Upper lobe of left lung (tissue), 6 donors: ENCODE measurements around the gene LONP2. TPM values are rescaled to one million over a fixed set of nuclear protein-coding genes. Genes with fewer than 3 reads are reported as not detected.

Experiments
- ATAC-seq, 2 donors: fragments of 200-7000 bp; cut with Tn5 transposase; one replicate each; pipeline ENCODE4 v1.9.1; 2022; ENCODE audit warnings: mild to moderate bottlenecking in 2 of 2, moderate library complexity in 2 of 2; ENCODE audit not compliant: low FRiP score in 2 of 2
- DNase-seq, 2 donors: peaks; one replicate each; pipeline ENCODE4 v3.0.0-alpha.2; 2019 to 2020
- H3K27ac ChIP-seq, 4 donors: fragments of 200-600 bp; sonication (generic); one replicate each; pipeline ENCODE4 v1.5.1; 2016 to 2019
- H3K27me3 ChIP-seq, 4 donors: fragments of 200-600 bp; sonication (generic); one replicate each; pipeline ENCODE4 v1.5.1; 2017 to 2019
- H3K36me3 ChIP-seq, 4 donors: fragments of 200-600 bp; sonication (generic); one replicate each; pipeline ENCODE4 v1.5.1; 2016 to 2019
- H3K4me1 ChIP-seq, 4 donors: fragments of 200-600 bp; sonication (generic); one replicate each; pipeline ENCODE4 v1.5.1; 2018 to 2019
- H3K4me3 ChIP-seq, 4 donors: fragments of 200-600 bp; sonication (generic); one replicate each; pipeline ENCODE4 v1.5.1; 2017 to 2019; ENCODE audit warnings: mild to moderate bottlenecking in 2 of 4, moderate library complexity in 1 of 4
- H3K9me3 ChIP-seq, 4 donors: fragments of 200-600 bp; sonication (generic); one replicate each; pipeline ENCODE4 v1.5.1; 2018 to 2019
- CTCF ChIP-seq, 6 experiments: fragments of 450-650 bp in 4 of 6; fragments of 200-600 bp in 2 of 6; sonication (generic) in 2 of 6; IDR thresholded peaks; one replicate each; pipeline ENCODE4 v1.5.1; 2016 to 2019; ENCODE audit warnings: antibody characterized with exemption in 6 of 6
- EP300 ChIP-seq, 4 donors: sonication (generic); formaldehyde crosslinking; IDR thresholded peaks; one replicate each; pipeline ENCODE4 v1.5.1; 2017; ENCODE audit warnings: antibody characterized with exemption in 4 of 4, control low read depth in 2 of 4
- POLR2A ChIP-seq, 4 donors: fragments of 450-650 bp; IDR thresholded peaks; one replicate each; pipeline ENCODE4 v1.5.1; 2016 to 2017; ENCODE audit warnings: antibody characterized with exemption in 4 of 4, mild to moderate bottlenecking in 2 of 4
- POLR2AphosphoS5 ChIP-seq, 2 donors: sonication (generic); formaldehyde crosslinking; IDR thresholded peaks; one replicate each; pipeline ENCODE4 v1.5.1; 2017; ENCODE audit warnings: antibody characterized with exemption in 2 of 2
- WGBS, 2 donors: methylation state at CpG; one replicate each; pipeline ENCODE4 v1.1.5; 2017 to 2018; 5-methylcytosine and 5-hydroxymethylcytosine counted together
- total RNA-seq, 6 donors: library from RNA; depleted of rRNA in 4 of 6; stranded (reverse); fragments of >200 nt in 4 of 6; gene quantifications; one replicate each; pipeline versions ENCODE4 v1.1.0 to v1.2.1, GENCODE V29; 2016 to 2021
- donor health status: DM: no; HTN: no; CAD: no; lungs with moderate emphysema.
- donor health status: DM: no; HTN: yes; CAD: no; lungs with severe emphysema.

LONP2 gene
- total RNA-seq, 6 donors from 2014 or later: 47.9 to 104 (median 57.8) TPM

- H3K27ac ChIP-seq: peak overlapping the region in 2 of 4 donors; percentile 0 to 7
- no peak for TF ChIP-seq POLR2A (IDR thresholded peaks at IDR 0.05)
- TF ChIP-seq EP300 (IDR thresholded peaks at IDR 0.05): no peak
- no peak for TF ChIP-seq CTCF (IDR thresholded peaks at IDR 0.05)
- TF ChIP-seq POLR2AphosphoS5 (IDR thresholded peaks at IDR 0.05): no peak
- H3K9me3 ChIP-seq: no peaks in the 10 kb centered on the region
- 92 to 93% methylated on average over 20 of the region's 20 CpGs for WGBS, 2 donors
- DNase-seq: peak in 1 of 2 donors; percentile 60
- no peaks in the 10 kb centered on the region for H3K27me3 ChIP-seq
- H3K36me3 ChIP-seq: peaks cover 17 to 59% (median 24%) of the 10 kb centered on the region in 4 donors
- ATAC-seq: no peak
- H3K4me3 ChIP-seq: no peak overlapping the region
- peaks cover 0 to 3% (median 0%) of the 10 kb centered on the region in 4 donors for H3K4me1 ChIP-seq
These were observed 103.2 kb downstream of the LONP2 start for GRCh38 chr16:48347191-48347865.

- 78 to 86% methylated on average over 4 of the region's 4 CpGs for WGBS, 2 donors
- Histone ChIP-seq H3K27ac (no peak overlapping the region), H3K36me3 (peaks cover 13 to 59% (median 25%) of the 10 kb centered on the region in 4 donors), H3K4me1 (peaks cover 0 to 3% (median 0%) of the 10 kb centered on the region in 4 donors), H3K4me3 (no peak overlapping the region), H3K27me3 (no peaks in the 10 kb centered on the region), H3K9me3 (no peaks in the 10 kb centered on the region)
- TF ChIP-seq CTCF (IDR thresholded peaks at IDR 0.05): no peak
- DNase-seq: no peak
- ATAC-seq: no peak
These were observed 103.9 kb downstream of the LONP2 start for GRCh38 chr16:48347980-48348379.

- Histone ChIP-seq H3K4me3 (no peak overlapping the region), H3K27ac (no peak overlapping the region), H3K4me1 (peaks cover 0 to 9% (median 4%) of the 10 kb centered on the region in 4 donors), H3K36me3 (peaks cover 11 to 70% (median 25%) of the 10 kb centered on the region in 4 donors), H3K9me3 (no peaks in the 10 kb centered on the region), H3K27me3 (no peaks in the 10 kb centered on the region)
- 86% methylated on average over 3 of the region's 3 CpGs; no CpG with 5 or more reads in 1 of the 2 donors for WGBS, 2 donors
- ATAC-seq (no peak), DNase-seq (no peak)
- TF ChIP-seq CTCF (IDR thresholded peaks at IDR 0.05): no peak
- no peak for TF ChIP-seq POLR2A (IDR thresholded peaks at IDR 0.05)
- TF ChIP-seq POLR2AphosphoS5 (IDR thresholded peaks at IDR 0.05): no peak
- TF ChIP-seq EP300 (IDR thresholded peaks at IDR 0.05): no peak
These were observed 106.6 kb downstream of the LONP2 start for GRCh38 chr16:48350736-48351135.

- H3K27me3 ChIP-seq: no peaks in the 10 kb centered on the region
- peaks cover 11 to 74% (median 23%) of the 10 kb centered on the region in 4 donors for H3K36me3 ChIP-seq
- TF ChIP-seq CTCF (IDR thresholded peaks at IDR 0.05) (no peak), POLR2AphosphoS5 (IDR thresholded peaks at IDR 0.05) (no peak), POLR2A (IDR thresholded peaks at IDR 0.05) (no peak), EP300 (IDR thresholded peaks at IDR 0.05) (no peak)
- DNase-seq: no peak
- peaks cover 0 to 6% (median 4%) of the 10 kb centered on the region in 4 donors for H3K4me1 ChIP-seq
- no peak overlapping the region for H3K4me3 ChIP-seq
- H3K9me3 ChIP-seq: no peaks in the 10 kb centered on the region
- no peak overlapping the region for H3K27ac ChIP-seq
- peak in 1 of 2 donors; percentile 4 for ATAC-seq
- WGBS, 2 donors: 75 to 85% methylated on average over 7 of the region's 7 CpGs
These were observed 108.7 kb downstream of the LONP2 start for GRCh38 chr16:48352648-48353390.
